Body of pancreas (tissue), 4 donors: ENCODE data around the gene COL4A5.

Experiments used
- CTCF ChIP-seq, 7 experiments: fragments of 450-650 bp in 4 of 7; fragments of 200-600 bp in 3 of 7; sonication (generic) in 3 of 7; IDR thresholded peaks; one replicate each; pipeline ENCODE4 v1.5.1; 2016 to 2019; ENCODE audit warnings: antibody characterized with exemption in 7 of 7
- POLR2A ChIP-seq, 3 donors: fragments of 450-650 bp; IDR thresholded peaks; one replicate each; pipeline ENCODE4 v1.6.1; 2016; ENCODE audit warnings: antibody characterized with exemption in 3 of 3, mild to moderate bottlenecking in 2 of 3

- peak in 5 of 7 experiments; percentile 10 to 33 (median 28) for TF ChIP-seq CTCF (IDR thresholded peaks at IDR 0.05)
- TF ChIP-seq POLR2A (IDR thresholded peaks at IDR 0.05) = no peak
Observed at GRCh38 chrX:108584617-108585211, 145.1 kb downstream of the COL4A5 start.
